ENCODE data around the gene LLGL2.

- no peak for TF ChIP-seq CTCF (IDR thresholded peaks at IDR 0.05; ENCODE audit: low read depth, low read length, poor library complexity, severe bottlenecking)
- TF ChIP-seq EZH2phosphoT487 (IDR thresholded peaks at IDR 0.05; ENCODE audit: borderline replicate concordance, low read length): no peak
These were observed 33.4 kb downstream of the LLGL2 start for GRCh38 chr17:75558666-75559530.
